Stomach (tissue), 4 donors: ENCODE results near the gene CENPX.

Source experiments
- EP300 ChIP-seq: sonication (generic); formaldehyde crosslinking; IDR thresholded peaks from one replicate; pipeline ENCODE4 v1.6.1; 2017; ENCODE audit warnings: antibody characterized with exemption
- POLR2A ChIP-seq, 4 donors: fragments of 450-650 bp; IDR thresholded peaks; one replicate each; pipeline ENCODE4 v1.6.1; 2016; ENCODE audit warnings: antibody characterized with exemption in 4 of 4, control low read depth in 2 of 4, mild to moderate bottlenecking in 1 of 4, moderate library complexity in 1 of 4
- POLR2AphosphoS5 ChIP-seq, 3 donors: sonication (generic); formaldehyde crosslinking; IDR thresholded peaks; one replicate each; pipeline ENCODE4 v1.6.1; 2016; ENCODE audit warnings: antibody characterized with exemption in 3 of 3
- TF ChIP-seq, protein P1 (sequence below), 7 experiments: fragments of 450-650 bp in 4 of 7; fragments of 200-600 bp in 3 of 7; sonication (generic) in 3 of 7; IDR thresholded peaks; one replicate each; pipeline ENCODE4 v1.5.1; 2016 to 2019; ENCODE audit warnings: antibody characterized with exemption in 7 of 7, control low read depth in 2 of 7, mild to moderate bottlenecking in 1 of 7

- TF ChIP-seq, protein P1, sequence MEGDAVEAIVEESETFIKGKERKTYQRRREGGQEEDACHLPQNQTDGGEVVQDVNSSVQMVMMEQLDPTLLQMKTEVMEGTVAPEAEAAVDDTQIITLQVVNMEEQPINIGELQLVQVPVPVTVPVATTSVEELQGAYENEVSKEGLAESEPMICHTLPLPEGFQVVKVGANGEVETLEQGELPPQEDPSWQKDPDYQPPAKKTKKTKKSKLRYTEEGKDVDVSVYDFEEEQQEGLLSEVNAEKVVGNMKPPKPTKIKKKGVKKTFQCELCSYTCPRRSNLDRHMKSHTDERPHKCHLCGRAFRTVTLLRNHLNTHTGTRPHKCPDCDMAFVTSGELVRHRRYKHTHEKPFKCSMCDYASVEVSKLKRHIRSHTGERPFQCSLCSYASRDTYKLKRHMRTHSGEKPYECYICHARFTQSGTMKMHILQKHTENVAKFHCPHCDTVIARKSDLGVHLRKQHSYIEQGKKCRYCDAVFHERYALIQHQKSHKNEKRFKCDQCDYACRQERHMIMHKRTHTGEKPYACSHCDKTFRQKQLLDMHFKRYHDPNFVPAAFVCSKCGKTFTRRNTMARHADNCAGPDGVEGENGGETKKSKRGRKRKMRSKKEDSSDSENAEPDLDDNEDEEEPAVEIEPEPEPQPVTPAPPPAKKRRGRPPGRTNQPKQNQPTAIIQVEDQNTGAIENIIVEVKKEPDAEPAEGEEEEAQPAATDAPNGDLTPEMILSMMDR (IDR thresholded peaks at IDR 0.05), result no peak
- no peak for TF ChIP-seq POLR2A (IDR thresholded peaks at IDR 0.05)
- no peak for TF ChIP-seq POLR2AphosphoS5 (IDR thresholded peaks at IDR 0.05)
- no peak for TF ChIP-seq EP300
Measured at GRCh38 chr17:82058855-82059249, 36.2 kb upstream of the CENPX start.
